Measurements from ENCODE around the gene PALLD. TPM values are rescaled to one million over a fixed set of nuclear protein-coding genes. Genes with fewer than 3 reads are reported as not detected.

The PALLD gene
- total RNA-seq, 1 experiment from 2014 or later, result 6.5 TPM

DNA sequence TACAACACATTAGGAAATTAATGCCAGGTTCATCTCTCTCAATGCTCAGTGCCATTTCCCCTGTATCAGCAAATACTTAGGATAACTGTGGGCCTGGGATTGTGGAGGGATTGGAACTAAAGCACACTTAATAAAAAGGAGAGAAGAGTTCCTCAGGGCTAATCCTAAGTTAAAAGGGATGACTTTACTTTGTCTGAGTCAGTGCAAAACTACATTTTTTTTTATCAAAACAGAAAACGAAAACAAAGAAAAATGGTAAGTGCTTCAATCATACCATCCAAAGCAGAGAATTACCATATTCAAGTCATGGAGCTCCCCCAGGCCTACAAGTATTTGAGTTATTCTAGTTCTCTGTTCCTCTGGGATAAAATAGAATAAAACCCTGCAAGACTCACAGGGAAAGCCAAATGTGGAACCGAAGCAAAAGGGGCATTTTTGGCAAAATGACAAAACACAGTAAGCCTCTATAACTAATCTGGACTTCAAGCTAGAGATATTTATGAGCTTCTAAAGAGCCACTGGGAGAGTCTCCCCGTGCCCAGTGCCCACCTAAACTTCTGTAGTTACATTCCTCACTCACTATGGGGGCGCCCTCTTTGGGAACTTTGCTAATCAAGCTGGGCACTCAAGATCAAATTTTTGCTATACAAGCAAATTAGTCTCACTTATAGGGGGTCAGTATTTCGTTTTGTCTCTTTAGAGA, 53.4 kb downstream of the PALLD start:
- no TSS peak for BruUV-seq (replicated peaks)
- intact Hi-C loops (cut with micrococcal nuclease; ENCODE audit: unreplicated experiment), result no loop called here
- no peak overlapping the region for H3K4me3 ChIP-seq (ENCODE audit: low read depth in 2 of 2, low read length in 2 of 2)
- H3K9me3 ChIP-seq (ENCODE audit: control insufficient read depth, insufficient read depth, low read depth, low read length), result no peaks in the 10 kb centered on the region
- H3K27ac ChIP-seq (ENCODE audit: low read length), result no peak overlapping the region
- in situ Hi-C loops (cut with HindIII; ENCODE audit: low pct_unique_long_range_greater_than_20kb, low sequenced_read_pairs), result no loop called here
- H3K36me3 ChIP-seq (ENCODE audit: control insufficient read depth, insufficient read depth, low read length), result no peaks in the 10 kb centered on the region
- ChIA-PET CTCF (no interaction called here), POLR2A (no interaction called here)
- ATAC-seq, result no peak
- TF ChIP-seq, protein P1, sequence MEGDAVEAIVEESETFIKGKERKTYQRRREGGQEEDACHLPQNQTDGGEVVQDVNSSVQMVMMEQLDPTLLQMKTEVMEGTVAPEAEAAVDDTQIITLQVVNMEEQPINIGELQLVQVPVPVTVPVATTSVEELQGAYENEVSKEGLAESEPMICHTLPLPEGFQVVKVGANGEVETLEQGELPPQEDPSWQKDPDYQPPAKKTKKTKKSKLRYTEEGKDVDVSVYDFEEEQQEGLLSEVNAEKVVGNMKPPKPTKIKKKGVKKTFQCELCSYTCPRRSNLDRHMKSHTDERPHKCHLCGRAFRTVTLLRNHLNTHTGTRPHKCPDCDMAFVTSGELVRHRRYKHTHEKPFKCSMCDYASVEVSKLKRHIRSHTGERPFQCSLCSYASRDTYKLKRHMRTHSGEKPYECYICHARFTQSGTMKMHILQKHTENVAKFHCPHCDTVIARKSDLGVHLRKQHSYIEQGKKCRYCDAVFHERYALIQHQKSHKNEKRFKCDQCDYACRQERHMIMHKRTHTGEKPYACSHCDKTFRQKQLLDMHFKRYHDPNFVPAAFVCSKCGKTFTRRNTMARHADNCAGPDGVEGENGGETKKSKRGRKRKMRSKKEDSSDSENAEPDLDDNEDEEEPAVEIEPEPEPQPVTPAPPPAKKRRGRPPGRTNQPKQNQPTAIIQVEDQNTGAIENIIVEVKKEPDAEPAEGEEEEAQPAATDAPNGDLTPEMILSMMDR (IDR thresholded peaks at IDR 0.05), result peak; percentile 17; the same call in 1 of the 2 replicates
- no peak for TF ChIP-seq TCF7L2 (IDR thresholded peaks at IDR 0.05; ENCODE audit: low read depth, low read length)
- DNase-seq (ENCODE audit: low read depth, low spot score), result no peak
- no peaks in the 10 kb centered on the region for H3K4me1 ChIP-seq (ENCODE audit: control insufficient read depth, insufficient read depth, low read length)
- H3K27me3 ChIP-seq (ENCODE audit: control insufficient read depth, insufficient read depth, low read length), result no peaks in the 10 kb centered on the region

DNA sequence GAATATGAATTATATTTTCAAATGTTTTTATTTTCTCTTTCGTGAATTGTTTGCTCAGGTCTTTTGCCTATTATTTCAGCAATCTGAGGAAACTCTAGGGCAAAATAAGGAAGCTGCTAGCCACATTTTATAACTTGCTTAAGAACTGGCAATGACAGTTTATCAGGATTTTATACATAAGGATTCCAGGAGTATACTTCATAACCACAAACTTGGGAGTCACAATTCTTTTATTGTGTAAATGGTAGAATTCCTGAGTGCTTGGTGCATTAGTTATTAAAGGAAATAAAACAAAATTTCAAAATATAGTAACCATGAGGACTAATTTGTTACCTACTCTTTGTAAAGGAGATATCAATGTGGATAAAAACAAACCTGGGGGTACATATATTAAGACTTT, 54.4 kb downstream of the PALLD start:
- no peak overlapping the region for H3K4me3 ChIP-seq (ENCODE audit: low read depth in 2 of 2, low read length in 2 of 2)
- no peak overlapping the region for H3K27ac ChIP-seq (ENCODE audit: low read length)
- H3K4me1 ChIP-seq (ENCODE audit: control insufficient read depth, insufficient read depth, low read length), result no peaks in the 10 kb centered on the region
- ChIA-PET CTCF (no interaction called here), POLR2A (no interaction called here)
- in situ Hi-C loops (cut with HindIII; ENCODE audit: low pct_unique_long_range_greater_than_20kb, low sequenced_read_pairs) (no loop called here), intact Hi-C loops (cut with micrococcal nuclease; ENCODE audit: unreplicated experiment) (no loop called here)
- H3K36me3 ChIP-seq (ENCODE audit: control insufficient read depth, insufficient read depth, low read length), result no peaks in the 10 kb centered on the region
- no peaks in the 10 kb centered on the region for H3K27me3 ChIP-seq (ENCODE audit: control insufficient read depth, insufficient read depth, low read length)
- TF ChIP-seq POLR2AphosphoS5 (IDR thresholded peaks at IDR 0.05; ENCODE audit: low read depth, low read length) (no peak), TCF7L2 (IDR thresholded peaks at IDR 0.05; ENCODE audit: low read depth, low read length) (no peak), SIN3A (IDR thresholded peaks at IDR 0.05; ENCODE audit: borderline replicate concordance, insufficient read depth, low read depth, low read length) (no peak)
- TF ChIP-seq, protein P2, sequence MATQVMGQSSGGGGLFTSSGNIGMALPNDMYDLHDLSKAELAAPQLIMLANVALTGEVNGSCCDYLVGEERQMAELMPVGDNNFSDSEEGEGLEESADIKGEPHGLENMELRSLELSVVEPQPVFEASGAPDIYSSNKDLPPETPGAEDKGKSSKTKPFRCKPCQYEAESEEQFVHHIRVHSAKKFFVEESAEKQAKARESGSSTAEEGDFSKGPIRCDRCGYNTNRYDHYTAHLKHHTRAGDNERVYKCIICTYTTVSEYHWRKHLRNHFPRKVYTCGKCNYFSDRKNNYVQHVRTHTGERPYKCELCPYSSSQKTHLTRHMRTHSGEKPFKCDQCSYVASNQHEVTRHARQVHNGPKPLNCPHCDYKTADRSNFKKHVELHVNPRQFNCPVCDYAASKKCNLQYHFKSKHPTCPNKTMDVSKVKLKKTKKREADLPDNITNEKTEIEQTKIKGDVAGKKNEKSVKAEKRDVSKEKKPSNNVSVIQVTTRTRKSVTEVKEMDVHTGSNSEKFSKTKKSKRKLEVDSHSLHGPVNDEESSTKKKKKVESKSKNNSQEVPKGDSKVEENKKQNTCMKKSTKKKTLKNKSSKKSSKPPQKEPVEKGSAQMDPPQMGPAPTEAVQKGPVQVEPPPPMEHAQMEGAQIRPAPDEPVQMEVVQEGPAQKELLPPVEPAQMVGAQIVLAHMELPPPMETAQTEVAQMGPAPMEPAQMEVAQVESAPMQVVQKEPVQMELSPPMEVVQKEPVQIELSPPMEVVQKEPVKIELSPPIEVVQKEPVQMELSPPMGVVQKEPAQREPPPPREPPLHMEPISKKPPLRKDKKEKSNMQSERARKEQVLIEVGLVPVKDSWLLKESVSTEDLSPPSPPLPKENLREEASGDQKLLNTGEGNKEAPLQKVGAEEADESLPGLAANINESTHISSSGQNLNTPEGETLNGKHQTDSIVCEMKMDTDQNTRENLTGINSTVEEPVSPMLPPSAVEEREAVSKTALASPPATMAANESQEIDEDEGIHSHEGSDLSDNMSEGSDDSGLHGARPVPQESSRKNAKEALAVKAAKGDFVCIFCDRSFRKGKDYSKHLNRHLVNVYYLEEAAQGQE (IDR thresholded peaks at IDR 0.05; ENCODE audit: insufficient read depth in 1 of 2, low read depth in 2 of 2, low read length in 1 of 2), result no peak
- TF ChIP-seq, protein P1 (IDR thresholded peaks at IDR 0.05), result no peak
- no peaks in the 10 kb centered on the region for H3K9me3 ChIP-seq (ENCODE audit: control insufficient read depth, insufficient read depth, low read depth, low read length)
- no TSS peak for BruUV-seq (replicated peaks)
- DNase-seq (ENCODE audit: low read depth, low spot score) (no peak), ATAC-seq (no peak)

All from Panc1 (cell line).